PC-9 (cell line): ENCODE measurements around the gene ZNF491.

Experiments used
- EZH2 ChIP-seq: fragments of 200-600 bp; sonication (generic); IDR thresholded peaks from 2 replicates; pipeline ENCODE4 v1.8.0; 2017; ENCODE audit warnings: antibody characterized with exemption, low read depth
- TF ChIP-seq, protein P1 (sequence below): fragments of 200-600 bp; sonication (generic); conservative IDR thresholded peaks from 2 replicates; pipeline ENCODE4 v1.6.1; 2017; ENCODE audit warnings: mixed run types, antibody characterized with exemption, mild to moderate bottlenecking, moderate library complexity

DNA sequence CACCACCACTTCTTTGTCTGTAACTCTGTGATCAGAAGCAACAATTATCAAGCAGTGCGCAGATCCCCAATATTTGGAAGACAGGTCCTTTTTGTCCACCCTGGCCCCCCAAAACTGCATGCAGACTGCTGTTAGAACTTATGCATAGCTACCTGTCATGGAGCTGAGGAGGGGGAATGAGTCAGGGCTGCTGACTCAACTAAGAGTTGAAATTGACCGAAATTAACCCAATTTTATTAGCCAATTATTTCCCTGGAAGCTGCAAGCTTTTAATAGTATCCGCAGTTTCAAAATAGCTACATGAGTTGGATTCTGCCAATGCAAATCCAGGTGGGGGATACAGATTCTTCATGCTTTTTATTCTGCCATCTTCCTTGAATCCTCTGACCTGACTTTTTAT is 14.0 kb upstream of the ZNF491 start:
- no peak for TF ChIP-seq EZH2
- TF ChIP-seq, protein P1, sequence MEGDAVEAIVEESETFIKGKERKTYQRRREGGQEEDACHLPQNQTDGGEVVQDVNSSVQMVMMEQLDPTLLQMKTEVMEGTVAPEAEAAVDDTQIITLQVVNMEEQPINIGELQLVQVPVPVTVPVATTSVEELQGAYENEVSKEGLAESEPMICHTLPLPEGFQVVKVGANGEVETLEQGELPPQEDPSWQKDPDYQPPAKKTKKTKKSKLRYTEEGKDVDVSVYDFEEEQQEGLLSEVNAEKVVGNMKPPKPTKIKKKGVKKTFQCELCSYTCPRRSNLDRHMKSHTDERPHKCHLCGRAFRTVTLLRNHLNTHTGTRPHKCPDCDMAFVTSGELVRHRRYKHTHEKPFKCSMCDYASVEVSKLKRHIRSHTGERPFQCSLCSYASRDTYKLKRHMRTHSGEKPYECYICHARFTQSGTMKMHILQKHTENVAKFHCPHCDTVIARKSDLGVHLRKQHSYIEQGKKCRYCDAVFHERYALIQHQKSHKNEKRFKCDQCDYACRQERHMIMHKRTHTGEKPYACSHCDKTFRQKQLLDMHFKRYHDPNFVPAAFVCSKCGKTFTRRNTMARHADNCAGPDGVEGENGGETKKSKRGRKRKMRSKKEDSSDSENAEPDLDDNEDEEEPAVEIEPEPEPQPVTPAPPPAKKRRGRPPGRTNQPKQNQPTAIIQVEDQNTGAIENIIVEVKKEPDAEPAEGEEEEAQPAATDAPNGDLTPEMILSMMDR: no peak
